Measurements from ENCODE around the gene ABCC4.

GRCh38 chr13:95124959-95125358 lies 176.3 kb downstream of the ABCC4 start:
- TF ChIP-seq, protein P1, sequence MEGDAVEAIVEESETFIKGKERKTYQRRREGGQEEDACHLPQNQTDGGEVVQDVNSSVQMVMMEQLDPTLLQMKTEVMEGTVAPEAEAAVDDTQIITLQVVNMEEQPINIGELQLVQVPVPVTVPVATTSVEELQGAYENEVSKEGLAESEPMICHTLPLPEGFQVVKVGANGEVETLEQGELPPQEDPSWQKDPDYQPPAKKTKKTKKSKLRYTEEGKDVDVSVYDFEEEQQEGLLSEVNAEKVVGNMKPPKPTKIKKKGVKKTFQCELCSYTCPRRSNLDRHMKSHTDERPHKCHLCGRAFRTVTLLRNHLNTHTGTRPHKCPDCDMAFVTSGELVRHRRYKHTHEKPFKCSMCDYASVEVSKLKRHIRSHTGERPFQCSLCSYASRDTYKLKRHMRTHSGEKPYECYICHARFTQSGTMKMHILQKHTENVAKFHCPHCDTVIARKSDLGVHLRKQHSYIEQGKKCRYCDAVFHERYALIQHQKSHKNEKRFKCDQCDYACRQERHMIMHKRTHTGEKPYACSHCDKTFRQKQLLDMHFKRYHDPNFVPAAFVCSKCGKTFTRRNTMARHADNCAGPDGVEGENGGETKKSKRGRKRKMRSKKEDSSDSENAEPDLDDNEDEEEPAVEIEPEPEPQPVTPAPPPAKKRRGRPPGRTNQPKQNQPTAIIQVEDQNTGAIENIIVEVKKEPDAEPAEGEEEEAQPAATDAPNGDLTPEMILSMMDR (IDR thresholded peaks at IDR 0.05; ENCODE audit: poor library complexity, severe bottlenecking): no peak
- TF ChIP-seq EZH2 (IDR thresholded peaks at IDR 0.05; ENCODE audit: borderline replicate concordance, insufficient read depth, low read length, poor library complexity, severe bottlenecking) (no peak), POLR2AphosphoS5 (IDR thresholded peaks at IDR 0.05) (no peak), EP300 (conservative IDR thresholded peaks at IDR 0.05; ENCODE audit: poor library complexity, severe bottlenecking) (no peak), SMC3 (conservative IDR thresholded peaks at IDR 0.05; ENCODE audit: poor library complexity) (no peak), TAF1 (IDR thresholded peaks at IDR 0.05; ENCODE audit: low read depth) (no peak), MXI1 (conservative IDR thresholded peaks at IDR 0.05; ENCODE audit: poor library complexity, severe bottlenecking) (no peak)

All from neural cell (in vitro differentiated cells).